CD8-positive, alpha-beta memory T cell (primary cell): ENCODE measurements around the gene DUSP28. TPM values are rescaled to one million over a fixed set of nuclear protein-coding genes. Genes with fewer than 3 reads are reported as not detected.

Source experiments
- CTCF ChIA-PET: fragments of 350-600 bp; sonication (Branson Sonifier 250); formaldehyde crosslinking; loops from one replicate; lab custom pipeline; 2021; ENCODE audit warnings: antibody characterized with exemption; lab: Charles Lee
- POLR2A ChIA-PET: fragments of 350-600 bp; sonication (Branson Sonifier 250); formaldehyde crosslinking; loops from one replicate; lab custom pipeline; 2021; ENCODE audit warnings: antibody characterized with exemption; lab: Charles Lee
- DNase-seq, 5 donors: peaks; one replicate each; pipeline versions ENCODE4 v3.0.0 to v3.0.0-alpha.2; 2020 to 2022; ENCODE audit warnings: mixed read lengths in 1 of 5
- H3K27ac ChIP-seq: one replicate; pipeline ENCODE4 v1.7.0; 2013; ENCODE audit warnings: low read depth, mild to moderate bottlenecking, low read length, moderate library complexity
- H3K27me3 ChIP-seq: 2 replicates; pipeline ENCODE4 v1.7.0; 2013; ENCODE audit warnings: low read length, mild to moderate bottlenecking; ENCODE audit not compliant: insufficient read depth, poor library complexity, severe bottlenecking
- H3K36me3 ChIP-seq: 2 replicates; pipeline ENCODE4 v1.7.0; 2013; ENCODE audit warnings: mild to moderate bottlenecking, low read length, moderate library complexity; ENCODE audit not compliant: insufficient read depth
- H3K4me1 ChIP-seq: 2 replicates; pipeline ENCODE4 v1.7.0; 2013; ENCODE audit warnings: mild to moderate bottlenecking, low read length, moderate library complexity; ENCODE audit not compliant: insufficient read depth
- H3K4me3 ChIP-seq: 2 replicates; pipeline ENCODE4 v1.7.0; 2013; ENCODE audit warnings: mild to moderate bottlenecking, low read length
- H3K9me3 ChIP-seq: 2 replicates; pipeline ENCODE4 v1.7.0; 2013; ENCODE audit warnings: mild to moderate bottlenecking, low read length
- H3K27ac Mint-ChIP-seq, 8 donors: one replicate each; pipeline ENCODE4 v1.8.0; 2020 to 2021; ENCODE audit warnings: mixed read lengths in 8 of 8, mild to moderate bottlenecking in 6 of 8, inconsistent platforms in 3 of 8, moderate library complexity in 3 of 8
- H3K27me3 Mint-ChIP-seq, 2 donors: one replicate each; pipeline ENCODE4 v1.8.0; 2020 to 2021; ENCODE audit warnings: mixed read lengths in 2 of 2, mild to moderate bottlenecking in 1 of 2, moderate library complexity in 1 of 2
- H3K36me3 Mint-ChIP-seq, 3 donors: one replicate each; pipeline ENCODE4 v1.8.0; 2020 to 2021; ENCODE audit warnings: mixed read lengths in 3 of 3, inconsistent platforms in 1 of 3, mild to moderate bottlenecking in 1 of 3
- H3K4me1 Mint-ChIP-seq, 3 donors: one replicate each; pipeline ENCODE4 v1.8.0; 2020 to 2021; ENCODE audit warnings: mixed read lengths in 3 of 3, inconsistent platforms in 1 of 3, mild to moderate bottlenecking in 1 of 3
- H3K4me3 Mint-ChIP-seq, 7 donors: one replicate each; pipeline ENCODE4 v1.8.0; 2020 to 2021; ENCODE audit warnings: mixed read lengths in 7 of 7, mild to moderate bottlenecking in 6 of 7, moderate library complexity in 4 of 7, inconsistent platforms in 2 of 7
- H3K9me3 Mint-ChIP-seq, 5 donors: one replicate each; pipeline ENCODE4 v1.8.0; 2020 to 2022; ENCODE audit warnings: mixed read lengths in 5 of 5, mild to moderate bottlenecking in 3 of 5, moderate library complexity in 2 of 5, inconsistent platforms in 1 of 5
- polyA plus RNA-seq: library from polyadenylated mRNA; unstranded; fragments of 300-500 nt; fragmentation: Illumina TruSeq; gene quantifications from one replicate; pipeline ENCODE4 v1.2.3, GENCODE V29; 2021
- total RNA-seq, 2 experiments: library from RNA; stranded (reverse); gene quantifications; one replicate each; pipeline ENCODE4 v1.2.3, GENCODE V29; 2021

Gene DUSP28
- total and polyA plus RNA-seq, 3 experiments from 2014 or later: 7.0 to 22.0 (median 7.0) TPM

DNA sequence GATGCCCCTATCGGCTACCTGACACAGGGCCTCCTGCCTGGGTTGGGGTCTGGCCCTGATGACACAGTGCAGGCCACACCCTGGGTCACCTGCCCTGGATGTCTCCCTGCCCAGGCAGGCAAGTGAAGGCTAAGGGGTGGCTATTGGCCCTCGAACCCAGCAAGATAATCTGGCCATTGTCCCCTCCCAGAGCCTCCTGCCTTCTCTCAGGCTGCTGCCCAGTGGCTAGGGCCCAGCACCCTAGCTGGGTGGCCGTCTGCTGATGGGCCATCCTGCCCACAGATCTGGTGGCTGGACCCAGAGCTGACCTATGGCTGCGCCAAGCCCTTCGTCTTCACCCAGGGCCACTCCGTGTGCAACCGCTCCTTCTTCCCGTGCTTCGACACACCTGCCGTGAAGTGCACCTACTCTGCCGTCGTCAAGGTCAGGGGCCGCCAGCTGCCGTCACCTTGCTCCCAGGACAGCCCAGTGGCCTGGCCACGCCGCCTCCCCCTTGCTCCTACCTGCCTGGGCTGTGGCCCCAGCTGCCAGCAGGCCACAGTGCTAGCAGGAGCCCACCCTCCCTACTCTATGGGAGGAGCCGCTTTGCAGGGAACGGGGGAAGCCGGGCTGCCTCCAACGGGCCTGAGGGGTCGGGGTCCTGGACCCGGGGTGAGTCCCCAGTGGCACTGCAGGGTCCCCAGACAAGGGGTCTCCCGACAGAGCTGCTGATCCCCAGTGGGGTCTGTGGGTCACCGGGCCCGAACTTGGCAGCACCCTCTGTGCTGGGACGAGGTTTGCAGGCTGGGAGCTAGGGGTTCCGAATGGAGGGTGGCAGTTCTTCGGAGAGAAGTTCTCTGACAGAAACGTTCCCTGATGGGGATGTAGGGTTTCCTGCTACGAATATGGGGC is 12.2 kb downstream of the DUSP28 start:
- H3K4me1 ChIP-seq: peaks cover 35% of the 10 kb centered on the region

DNA sequence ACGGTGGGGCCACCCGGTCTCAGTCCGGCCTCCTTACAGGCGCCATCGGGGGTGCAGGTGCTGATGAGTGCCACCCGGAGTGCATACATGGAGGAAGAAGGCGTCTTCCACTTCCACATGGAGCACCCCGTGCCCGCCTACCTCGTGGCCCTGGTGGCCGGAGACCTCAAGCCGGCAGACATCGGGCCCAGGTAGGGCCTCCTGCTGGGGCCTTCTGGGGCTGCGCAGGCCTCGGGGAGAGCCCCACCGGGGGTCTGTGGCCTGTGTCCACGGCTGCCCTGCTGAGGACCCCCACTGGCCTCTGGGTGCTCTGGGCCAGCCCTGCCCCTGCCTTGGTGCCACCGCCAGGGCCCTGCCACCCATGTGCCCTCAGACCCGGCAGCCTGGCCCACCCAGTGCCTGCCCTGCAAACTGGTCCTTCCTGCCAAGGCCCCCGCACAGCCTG is 12.9 kb downstream of the DUSP28 start:
- Mint-ChIP-seq H3K4me3 (no peak overlapping the region), H3K36me3 (peaks cover 0 to 61% (median 2%) of the 10 kb centered on the region in 3 donors), H3K9me3 (no peaks in the 10 kb centered on the region), H3K27ac (peak overlapping the region in 2 of 8 donors; percentile 15 to 24), H3K27me3 (no peaks in the 10 kb centered on the region), H3K4me1 (peaks cover 24 to 34% (median 26%) of the 10 kb centered on the region in 3 donors)
- H3K9me3 ChIP-seq: no peaks in the 10 kb centered on the region
- H3K27me3 ChIP-seq: no peaks in the 10 kb centered on the region
- DNase-seq: peak in 1 of 5 donors; percentile 41
- H3K4me3 ChIP-seq: no peak overlapping the region
- POLR2A ChIA-PET: interaction anchor here (2.1 kb wide), 1 partner anchor 13 kb away, joined by 5 read pairs; the partner anchor contains the start of gene CAPN10
- no peak overlapping the region for H3K27ac ChIP-seq
- peaks cover 22% of the 10 kb centered on the region for H3K36me3 ChIP-seq
- CTCF ChIA-PET: interaction anchor here (1.3 kb wide), 1 partner anchor 59 kb away, joined by 5 read pairs; no protein-coding TSS in a partner anchor
- H3K4me1 ChIP-seq: peaks cover 29% of the 10 kb centered on the region

More for the DNA sequence above, 12.2 kb downstream of the DUSP28 start:
- DNase-seq: peak in 1 of 5 donors; percentile 45
- ChIA-PET POLR2A (interaction anchor here (1.2 to 2.1 kb wide), 2 partner anchors 11 to 14 kb away, joined by 3 to 5 read pairs; partner anchors contain the start of gene CAPN10), CTCF (interaction anchor here (1.3 kb wide), 1 partner anchor 58 kb away, joined by 5 read pairs; no protein-coding TSS in a partner anchor)
- Mint-ChIP-seq H3K9me3 (no peaks in the 10 kb centered on the region), H3K4me1 (peaks cover 28 to 40% (median 31%) of the 10 kb centered on the region in 3 donors), H3K4me3 (peak overlapping the region in 2 of 7 donors; percentile 45 to 62), H3K27me3 (no peaks in the 10 kb centered on the region), H3K36me3 (peaks cover 0 to 58% (median 2%) of the 10 kb centered on the region in 3 donors), H3K27ac (peak overlapping the region in 2 of 8 donors; percentile 30 to 85)
- H3K27me3 ChIP-seq: no peaks in the 10 kb centered on the region
- no peaks in the 10 kb centered on the region for H3K9me3 ChIP-seq
- H3K27ac ChIP-seq: no peak overlapping the region
- no peak overlapping the region for H3K4me3 ChIP-seq
- H3K36me3 ChIP-seq: peaks cover 22% of the 10 kb centered on the region

DNA sequence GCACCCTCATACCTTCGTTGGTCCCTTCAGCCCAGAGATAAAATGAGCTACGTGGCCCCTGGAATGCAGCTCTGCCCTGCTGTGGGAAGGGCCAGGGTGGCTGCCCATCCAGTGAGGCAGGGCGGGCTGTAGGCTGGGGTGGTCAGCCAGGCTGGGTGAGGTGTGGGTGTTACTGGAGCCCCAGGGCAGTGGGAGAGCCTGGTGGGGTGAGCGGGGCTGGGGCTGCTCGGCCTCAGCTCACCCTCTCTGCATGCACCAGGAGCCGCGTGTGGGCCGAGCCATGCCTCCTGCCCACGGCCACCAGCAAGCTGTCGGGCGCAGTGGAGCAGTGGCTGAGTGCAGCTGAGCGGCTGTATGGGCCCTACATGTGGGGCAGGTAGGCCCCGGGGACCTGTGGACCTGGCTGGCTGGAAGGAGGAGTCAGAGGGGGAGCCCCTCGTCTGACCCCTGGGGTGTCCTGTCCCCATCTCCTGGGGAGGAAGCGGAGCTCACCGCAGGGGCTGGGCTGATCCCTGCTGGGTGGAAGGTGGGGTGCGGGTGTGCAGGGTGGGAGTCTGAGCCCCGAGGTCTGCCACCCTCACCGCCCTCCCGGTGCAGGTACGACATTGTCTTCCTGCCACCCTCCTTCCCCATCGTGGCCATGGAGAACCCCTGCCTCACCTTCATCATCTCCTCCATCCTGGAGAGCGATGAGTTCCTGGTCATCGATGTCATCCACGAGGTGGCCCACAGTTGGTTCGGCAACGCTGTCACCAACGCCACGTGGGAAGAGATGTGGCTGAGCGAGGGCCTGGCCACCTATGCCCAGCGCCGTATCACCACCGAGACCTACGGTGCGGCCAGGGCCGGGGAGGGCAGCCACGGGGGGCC is 13.6 kb downstream of the DUSP28 start:
- POLR2A ChIA-PET: interaction anchor here (2.1 kb wide), 1 partner anchor 12 kb away, joined by 5 read pairs; the partner anchor contains the start of gene CAPN10
- H3K27me3 Mint-ChIP-seq: no peaks in the 10 kb centered on the region
- peaks cover 0 to 66% (median 2%) of the 10 kb centered on the region in 3 donors for H3K36me3 Mint-ChIP-seq
- peaks cover 26 to 38% (median 28%) of the 10 kb centered on the region in 3 donors for H3K4me1 Mint-ChIP-seq
- DNase-seq: peak in 1 of 5 donors; percentile 39
- no peak overlapping the region for H3K4me3 ChIP-seq
- no peaks in the 10 kb centered on the region for H3K9me3 Mint-ChIP-seq
- peaks cover 33% of the 10 kb centered on the region for H3K4me1 ChIP-seq
- H3K36me3 ChIP-seq: peaks cover 22% of the 10 kb centered on the region
- no peak overlapping the region for H3K4me3 Mint-ChIP-seq
- H3K27me3 ChIP-seq: no peaks in the 10 kb centered on the region
- CTCF ChIA-PET: interaction anchor here (1.3 kb wide), 1 partner anchor 60 kb away, joined by 5 read pairs; no protein-coding TSS in a partner anchor
- no peak overlapping the region for H3K27ac Mint-ChIP-seq
- H3K9me3 ChIP-seq: no peaks in the 10 kb centered on the region
- H3K27ac ChIP-seq: no peak overlapping the region

DNA sequence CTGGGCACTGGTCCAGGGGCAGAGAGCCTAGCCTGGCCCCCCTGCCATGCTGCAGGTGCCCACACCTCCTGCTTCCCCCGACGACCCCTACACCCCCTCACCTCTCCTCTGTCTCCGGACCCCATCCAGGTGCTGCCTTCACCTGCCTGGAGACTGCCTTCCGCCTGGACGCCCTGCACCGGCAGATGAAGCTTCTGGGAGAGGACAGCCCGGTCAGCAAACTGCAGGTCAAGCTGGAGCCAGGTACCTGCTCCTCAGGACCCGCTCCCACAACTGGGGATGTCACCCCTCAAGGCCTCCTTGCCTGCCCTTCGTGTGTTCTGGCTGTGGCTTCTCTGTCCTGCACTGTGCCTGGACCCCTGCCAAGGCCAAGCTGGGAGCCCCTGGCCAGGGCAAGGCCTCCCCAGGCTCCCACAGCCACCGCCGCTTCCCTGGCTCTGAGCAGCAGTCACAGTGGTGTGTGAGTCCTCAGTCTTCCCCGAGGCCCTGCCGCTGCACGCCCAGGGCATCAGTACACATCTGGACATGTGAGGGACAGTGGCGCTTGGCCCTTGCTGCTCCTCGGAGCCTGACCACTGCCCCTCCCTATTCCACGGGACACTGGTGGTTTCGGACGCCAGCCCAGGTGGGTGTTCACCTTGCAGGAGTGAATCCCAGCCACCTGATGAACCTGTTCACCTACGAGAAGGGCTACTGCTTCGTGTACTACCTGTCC is 14.4 kb downstream of the DUSP28 start:
- peaks cover 28 to 41% (median 33%) of the 10 kb centered on the region in 3 donors for H3K4me1 Mint-ChIP-seq
- POLR2A ChIA-PET: interaction anchor here (2.1 kb wide), 1 partner anchor 12 kb away, joined by 5 read pairs; the partner anchor contains the start of gene CAPN10

DNA sequence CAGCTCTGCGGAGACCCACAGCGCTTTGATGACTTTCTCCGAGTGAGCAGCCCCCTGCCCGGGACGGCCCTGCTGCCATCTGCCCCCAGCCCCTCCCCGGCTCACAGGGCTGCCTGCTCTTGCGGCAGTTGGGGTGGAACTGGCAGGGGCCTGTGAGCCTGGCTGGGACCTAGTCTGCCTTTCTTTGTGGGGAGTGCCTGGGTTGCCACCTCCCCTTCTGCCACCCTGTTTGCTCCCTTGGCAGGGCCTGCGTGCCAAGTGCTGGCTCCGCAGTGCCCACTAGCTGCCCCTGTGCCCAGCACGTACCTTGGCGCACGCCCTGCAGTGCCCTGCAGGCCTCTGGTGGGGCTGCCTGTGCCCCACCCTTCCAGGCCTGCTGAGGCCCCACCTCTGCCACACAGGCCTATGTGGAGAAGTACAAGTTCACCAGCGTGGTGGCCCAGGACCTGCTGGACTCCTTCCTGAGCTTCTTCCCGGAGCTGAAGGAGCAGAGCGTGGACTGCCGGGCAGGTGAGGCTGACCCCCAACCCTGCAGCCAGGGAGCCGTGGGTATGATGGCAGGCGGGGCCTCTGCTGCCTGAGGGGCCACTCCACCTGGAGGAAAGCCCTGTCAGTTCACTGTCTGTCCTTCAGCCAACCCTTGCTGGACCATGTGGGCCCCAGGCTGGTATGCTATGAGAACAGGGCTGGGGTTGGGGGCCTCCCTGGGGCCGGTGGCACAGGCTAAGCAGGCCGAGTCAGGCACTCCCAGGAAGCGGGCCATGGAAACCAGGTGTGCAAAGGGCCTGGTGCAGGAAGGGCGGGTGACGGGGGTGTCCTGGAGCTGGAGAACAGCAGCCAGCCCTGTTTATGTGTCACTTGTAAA is 15.2 kb downstream of the DUSP28 start:
- no peaks in the 10 kb centered on the region for H3K27me3 ChIP-seq
- Mint-ChIP-seq H3K9me3 (no peaks in the 10 kb centered on the region), H3K4me3 (no peak overlapping the region), H3K27ac (peak overlapping the region in 2 of 8 donors; percentile 56 to 75), H3K27me3 (no peaks in the 10 kb centered on the region), H3K36me3 (peaks cover 0 to 69% (median 2%) of the 10 kb centered on the region in 3 donors), H3K4me1 (peaks cover 29 to 41% (median 33%) of the 10 kb centered on the region in 3 donors)
- POLR2A ChIA-PET: no interaction called here
- H3K27ac ChIP-seq: no peak overlapping the region
- H3K4me3 ChIP-seq: no peak overlapping the region
- no peak for DNase-seq
- no peaks in the 10 kb centered on the region for H3K9me3 ChIP-seq
- H3K36me3 ChIP-seq: peaks cover 22% of the 10 kb centered on the region
- CTCF ChIA-PET: interaction anchor here (0.6 to 1.6 kb wide), 2 partner anchors 8 to 10 kb away, joined by 3 read pairs; no protein-coding TSS in a partner anchor
- peaks cover 36% of the 10 kb centered on the region for H3K4me1 ChIP-seq

More for the DNA sequence above, 14.4 kb downstream of the DUSP28 start:
- Histone ChIP-seq H3K4me3 (no peak overlapping the region), H3K9me3 (no peaks in the 10 kb centered on the region), H3K4me1 (peaks cover 36% of the 10 kb centered on the region), H3K27ac (no peak overlapping the region), H3K27me3 (no peaks in the 10 kb centered on the region), H3K36me3 (peaks cover 22% of the 10 kb centered on the region)
- CTCF ChIA-PET: interaction anchor here (1.6 kb wide), 1 partner anchor 8 kb away, joined by 3 read pairs; no protein-coding TSS in a partner anchor
- Mint-ChIP-seq H3K9me3 (no peaks in the 10 kb centered on the region), H3K27me3 (no peaks in the 10 kb centered on the region), H3K4me3 (no peak overlapping the region), H3K36me3 (peaks cover 0 to 65% (median 2%) of the 10 kb centered on the region in 3 donors), H3K27ac (no peak overlapping the region)
- DNase-seq: peak in 1 of 5 donors; percentile 41

DNA sequence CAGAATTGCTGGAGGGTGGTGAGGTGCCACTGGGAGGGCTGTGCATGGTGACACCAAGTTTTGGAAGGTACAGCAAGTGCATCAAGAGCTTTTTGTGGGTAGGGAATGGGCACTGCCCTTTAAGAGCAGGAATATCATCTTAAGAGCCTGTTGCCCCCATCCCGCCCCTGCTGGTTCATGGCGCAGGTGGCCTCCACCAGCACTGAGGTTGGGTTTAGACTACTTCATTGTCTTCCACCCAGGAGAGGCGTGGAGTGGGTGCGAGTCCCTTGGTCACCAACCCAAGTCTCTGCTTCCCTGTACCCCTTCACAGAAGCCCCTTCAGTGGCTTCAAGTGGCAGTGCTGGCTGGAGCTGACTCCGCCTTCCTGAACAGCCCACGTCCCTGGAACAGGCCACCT is 15.9 kb downstream of the DUSP28 start:
- peaks cover 26 to 40% (median 36%) of the 10 kb centered on the region in 3 donors for H3K4me1 Mint-ChIP-seq

More for the DNA sequence above, 15.9 kb downstream of the DUSP28 start:
- no peaks in the 10 kb centered on the region for H3K27me3 ChIP-seq
- no peaks in the 10 kb centered on the region for H3K9me3 ChIP-seq
- Mint-ChIP-seq H3K27ac (peak overlapping the region in 3 of 8 donors; percentile 43 to 75 (median 56)), H3K36me3 (peaks cover 4 to 65% (median 6%) of the 10 kb centered on the region in 3 donors), H3K27me3 (no peaks in the 10 kb centered on the region), H3K9me3 (no peaks in the 10 kb centered on the region), H3K4me3 (no peak overlapping the region)
- ChIA-PET POLR2A (no interaction called here), CTCF (interaction anchor here (0.8 to 1.6 kb wide), 2 partner anchors 9 to 11 kb away, joined by 3 read pairs; no protein-coding TSS in a partner anchor)
- peaks cover 31% of the 10 kb centered on the region for H3K4me1 ChIP-seq
- no peak overlapping the region for H3K27ac ChIP-seq
- no peak for DNase-seq
- no peak overlapping the region for H3K4me3 ChIP-seq
- peaks cover 22% of the 10 kb centered on the region for H3K36me3 ChIP-seq
